DMS79 treated with DMSO at 0.1 percent for 48 hours (cell line): ENCODE results near the gene TMEM8B.
"Not testable (repeated sequence)": the region's sequence is repeated elsewhere in the genome, so short reads cannot be mapped to it uniquely, and the experiment has no call there.

ENCODE experiments used
- DNase-seq: peaks from one replicate; lab custom pipeline; 2025; lab: John Stamatoyannopoulos, UW

TMEM8B gene

GRCh38 chr9:35908504-35909125 lies 79.6 kb downstream of the TMEM8B start:
- DNase-seq, result no peak

DNA sequence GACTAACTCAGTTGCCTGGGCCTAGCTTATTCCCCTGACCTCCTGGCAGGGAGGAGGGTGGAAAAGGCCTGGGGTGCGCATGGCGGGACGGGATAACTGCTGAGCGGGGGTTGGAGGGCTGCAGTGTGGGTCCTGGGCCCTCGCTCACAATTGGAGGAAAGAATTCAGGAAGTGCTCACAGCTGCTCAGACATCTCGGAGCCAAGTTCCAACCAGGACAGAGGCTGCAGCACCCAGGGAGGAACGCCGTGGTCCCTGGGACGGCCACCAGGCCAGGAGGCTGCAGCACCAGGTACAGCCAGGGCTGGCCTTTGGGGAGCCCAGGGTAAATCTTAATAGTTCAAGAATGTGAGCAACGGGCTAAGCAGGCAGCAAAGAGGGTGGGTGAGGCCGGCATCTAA lies 80.2 kb downstream of the TMEM8B start, which contains the start of gene SPAAR:
SPAAR (plus strand) TSS at position 217 of the 400 bp plus-strand sequence. CDS start 974 bp downstream, outside the sequence.
- DNase-seq, result no peak

DNA sequence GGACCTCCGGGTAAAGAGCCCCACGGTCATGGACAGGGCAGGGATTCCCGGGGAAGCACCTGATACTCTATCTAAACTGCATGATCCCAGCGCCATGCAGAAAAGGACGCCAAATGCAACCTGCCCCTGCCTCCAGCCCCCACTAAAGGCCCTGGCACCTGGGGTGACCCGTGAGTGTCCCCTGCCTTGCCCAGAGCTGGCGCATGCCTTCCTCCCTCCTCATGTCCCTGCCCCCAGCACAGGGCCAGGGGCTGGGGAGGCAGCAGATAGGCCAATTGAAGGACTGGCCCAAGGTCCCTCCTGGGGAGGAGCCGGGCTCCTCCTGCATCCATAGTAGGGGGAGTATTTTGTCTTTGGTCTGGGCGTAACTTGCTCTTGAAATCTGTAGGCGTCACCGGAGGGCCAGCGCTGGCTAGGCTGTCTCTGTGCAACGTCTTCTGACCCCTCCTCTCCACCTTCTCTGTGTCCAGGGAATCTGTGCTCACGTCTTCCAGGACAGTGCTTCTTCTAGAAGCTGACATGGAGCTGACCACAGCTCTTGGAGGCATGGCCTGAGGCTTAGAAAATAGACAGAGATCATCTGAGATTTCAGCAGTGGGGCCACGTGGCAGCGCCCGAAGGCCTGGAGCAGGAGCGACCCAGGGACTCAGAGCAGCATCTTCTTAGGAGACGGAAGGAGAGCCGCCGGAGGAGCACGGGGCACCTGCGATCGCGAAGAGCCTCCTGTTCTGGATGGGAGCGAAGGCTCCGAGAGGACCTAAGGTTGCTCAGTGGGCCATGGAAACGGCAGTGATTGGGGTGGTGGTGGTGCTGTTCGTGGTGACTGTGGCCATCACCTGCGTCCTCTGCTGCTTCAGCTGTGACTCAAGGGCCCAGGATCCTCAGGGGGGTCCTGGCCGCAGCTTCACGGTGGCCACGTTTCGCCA lies 80.9 kb downstream of the TMEM8B start:
- DNase-seq, result no peak

- DNase-seq, result peak; percentile 25
Measured at GRCh38 chr9:35910613-35911359, 81.8 kb downstream of the TMEM8B start.

- no peak for DNase-seq
Measured at GRCh38 chr9:35911690-35912089, 82.7 kb downstream of the TMEM8B start.

GRCh38 chr9:35912791-35913400 lies 83.9 kb downstream of the TMEM8B start:
- DNase-seq, result no peak

- DNase-seq, result not testable (repeated sequence)
Measured at GRCh38 chr9:35913429-35913828, 84.4 kb downstream of the TMEM8B start.

GRCh38 chr9:35914301-35914807 lies 85.3 kb downstream of the TMEM8B start:
- no peak for DNase-seq
